Measurements from ENCODE around the gene RCC2. TPM values are rescaled to one million over a fixed set of nuclear protein-coding genes. Genes with fewer than 3 reads are reported as not detected.
A peak's percentile ranks its signal among the peaks of the same experiment; 100 is the strongest.

RCC2 gene
- total RNA-seq, 2 experiments from 2014 or later: 139 to 250 TPM

DNA sequence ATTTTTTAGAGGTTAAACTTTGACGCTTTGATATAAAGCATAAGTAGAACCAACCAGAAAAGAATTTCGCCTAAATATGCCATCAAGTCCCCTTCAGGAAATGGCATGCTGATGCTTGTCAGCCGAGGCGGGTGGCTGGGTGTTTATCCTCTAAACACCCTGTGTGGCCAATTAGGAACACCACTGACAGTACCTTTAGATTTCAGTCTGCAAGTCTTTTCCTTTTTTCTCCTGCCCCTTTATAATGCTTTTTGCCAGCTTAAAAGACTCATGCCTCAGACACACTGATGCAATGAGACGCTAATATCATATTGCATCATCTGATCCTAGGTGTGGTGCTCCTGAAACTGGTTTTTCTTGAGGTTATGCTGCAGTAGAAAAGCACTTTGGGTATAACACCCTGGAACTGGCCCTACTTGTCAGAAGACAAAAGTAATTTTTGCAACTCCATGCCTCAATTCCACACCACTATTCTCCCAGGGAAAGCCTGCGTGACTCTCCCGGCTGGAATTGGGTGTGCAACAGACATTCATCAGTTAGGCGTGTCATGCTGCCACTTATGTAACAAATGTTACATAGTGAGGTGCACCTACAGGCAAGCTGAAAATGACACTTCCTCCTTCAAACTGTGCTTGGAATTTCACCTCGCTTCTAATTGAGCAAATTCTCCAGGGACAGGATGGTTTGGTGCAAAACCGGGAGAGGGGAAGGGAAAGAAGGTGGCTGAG, 2.0 kb upstream of the RCC2 start:
- ChIA-PET CTCF (ENCODE audit: unreplicated experiment) (no interaction called here), POLR2A (interaction anchor here (0.6 to 1.0 kb wide), 3 partner anchors 11 to 1722 kb away, joined by 3 to 7 read pairs (median 3); no protein-coding TSS in a partner anchor)
- Histone ChIP-seq H3K4me2 (ENCODE audit: low read length) (peak overlapping the region; percentile 83), H3K9me3 (ENCODE audit: low read length) (no peaks in the 10 kb centered on the region), H2AFZ (ENCODE audit: low read length) (peak overlapping the region; percentile 58; the same call in 1 of the 2 replicates), H3K79me2 (ENCODE audit: insufficient read depth, low read depth, low read length) (peaks cover 21% of the 10 kb centered on the region), H3K9me2 (ENCODE audit: insufficient read depth, low read length) (no peaks in the 10 kb centered on the region), H3K36me3 (ENCODE audit: insufficient read depth, low read length) (peaks cover 16% of the 10 kb centered on the region), H4K20me1 (ENCODE audit: insufficient read depth, low read length) (peaks cover 9% of the 10 kb centered on the region), H3K4me1 (ENCODE audit: insufficient read depth, low read length, poor library complexity, severe bottlenecking) (peaks cover 30% of the 10 kb centered on the region), H3K4me3 (ENCODE audit: low read depth, low read length, poor library complexity, severe bottlenecking) (peak overlapping the region; percentile 68), H3K27ac (ENCODE audit: low read depth, low read length, poor library complexity, severe bottlenecking) (peak overlapping the region; percentile 28)
- intact Hi-C loops (cut with micrococcal nuclease; ENCODE audit: unreplicated experiment): no loop called here
- TF ChIP-seq, protein P1, sequence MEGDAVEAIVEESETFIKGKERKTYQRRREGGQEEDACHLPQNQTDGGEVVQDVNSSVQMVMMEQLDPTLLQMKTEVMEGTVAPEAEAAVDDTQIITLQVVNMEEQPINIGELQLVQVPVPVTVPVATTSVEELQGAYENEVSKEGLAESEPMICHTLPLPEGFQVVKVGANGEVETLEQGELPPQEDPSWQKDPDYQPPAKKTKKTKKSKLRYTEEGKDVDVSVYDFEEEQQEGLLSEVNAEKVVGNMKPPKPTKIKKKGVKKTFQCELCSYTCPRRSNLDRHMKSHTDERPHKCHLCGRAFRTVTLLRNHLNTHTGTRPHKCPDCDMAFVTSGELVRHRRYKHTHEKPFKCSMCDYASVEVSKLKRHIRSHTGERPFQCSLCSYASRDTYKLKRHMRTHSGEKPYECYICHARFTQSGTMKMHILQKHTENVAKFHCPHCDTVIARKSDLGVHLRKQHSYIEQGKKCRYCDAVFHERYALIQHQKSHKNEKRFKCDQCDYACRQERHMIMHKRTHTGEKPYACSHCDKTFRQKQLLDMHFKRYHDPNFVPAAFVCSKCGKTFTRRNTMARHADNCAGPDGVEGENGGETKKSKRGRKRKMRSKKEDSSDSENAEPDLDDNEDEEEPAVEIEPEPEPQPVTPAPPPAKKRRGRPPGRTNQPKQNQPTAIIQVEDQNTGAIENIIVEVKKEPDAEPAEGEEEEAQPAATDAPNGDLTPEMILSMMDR (conservative IDR thresholded peaks at IDR 0.05; ENCODE audit: low read length): no peak
- no peak for TF ChIP-seq EZH2phosphoT487 (IDR thresholded peaks at IDR 0.05; ENCODE audit: borderline replicate concordance, low read depth, low read length)
- DNase-seq (ENCODE audit: low spot score): peak; percentile 58
- no TSS peak for BruUV-seq (replicated peaks)

DNA sequence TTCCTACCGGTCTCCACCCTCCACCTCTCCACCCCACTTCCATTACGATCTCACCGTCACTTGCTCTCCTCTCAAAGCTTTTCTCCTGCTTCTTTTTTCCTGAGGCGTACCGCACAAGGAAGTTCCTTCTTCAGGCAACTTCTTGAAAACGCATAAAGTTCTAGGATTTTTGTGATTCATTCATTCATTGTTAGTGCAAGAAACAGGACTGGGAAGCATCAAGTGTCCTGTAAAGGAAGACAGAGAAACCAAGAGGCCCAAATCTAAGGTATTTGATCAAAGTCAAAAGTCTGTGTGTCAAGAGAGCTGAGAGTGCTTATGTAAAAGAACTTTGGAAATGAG, 1.3 kb upstream of the RCC2 start:
- H3K4me2 ChIP-seq (ENCODE audit: low read length): peak overlapping the region; percentile 83
- ChIA-PET CTCF (ENCODE audit: unreplicated experiment) (no interaction called here), POLR2A (interaction anchor here (0.5 to 1.4 kb wide), 2 partner anchors 12 to 355 kb away, joined by 3 to 10 read pairs; no protein-coding TSS in a partner anchor)
- peaks cover 16% of the 10 kb centered on the region for H4K20me1 ChIP-seq (ENCODE audit: insufficient read depth, low read length)
- H2AFZ ChIP-seq (ENCODE audit: low read length): peak overlapping the region; percentile 58; the same call in 1 of the 2 replicates
- peaks cover 36% of the 10 kb centered on the region for H3K4me1 ChIP-seq (ENCODE audit: insufficient read depth, low read length, poor library complexity, severe bottlenecking)
- no peaks in the 10 kb centered on the region for H3K9me3 ChIP-seq (ENCODE audit: low read length)
- intact Hi-C loops (cut with micrococcal nuclease; ENCODE audit: unreplicated experiment): no loop called here
- no peaks in the 10 kb centered on the region for H3K9me2 ChIP-seq (ENCODE audit: insufficient read depth, low read length)
- H3K36me3 ChIP-seq (ENCODE audit: insufficient read depth, low read length): peaks cover 23% of the 10 kb centered on the region
- no TSS peak for BruUV-seq (replicated peaks)
- peaks cover 27% of the 10 kb centered on the region for H3K79me2 ChIP-seq (ENCODE audit: insufficient read depth, low read depth, low read length)
- no peak for DNase-seq (ENCODE audit: low spot score)
- peak overlapping the region; percentile 68 for H3K4me3 ChIP-seq (ENCODE audit: low read depth, low read length, poor library complexity, severe bottlenecking)
- peak overlapping the region; percentile 28 for H3K27ac ChIP-seq (ENCODE audit: low read depth, low read length, poor library complexity, severe bottlenecking)
- no peak for TF ChIP-seq EZH2phosphoT487 (IDR thresholded peaks at IDR 0.05; ENCODE audit: borderline replicate concordance, low read depth, low read length)
- TF ChIP-seq, protein P1 (conservative IDR thresholded peaks at IDR 0.05; ENCODE audit: low read length): no peak

All from OCI-LY7 (cell line).